Measurements from ENCODE around the gene ACTR10.
A peak's percentile ranks its signal among the peaks of the same experiment; 100 is the strongest.
"Not testable (repeated sequence)": the region's sequence is repeated elsewhere in the genome, so short reads cannot be mapped to it uniquely, and the experiment has no call there.

The ACTR10 gene

GRCh38 chr14:58216544-58216943, 16.6 kb downstream of the ACTR10 start:
- DNase-seq (ENCODE audit: low read depth, low spot score), result peak; percentile 70

- no peak for DNase-seq (ENCODE audit: low read depth, low spot score)
Measured at GRCh38 chr14:58227096-58227819, 27.3 kb downstream of the ACTR10 start.

GRCh38 chr14:58238252-58239243, 38.6 kb downstream of the ACTR10 start:
- no peak for DNase-seq (ENCODE audit: low read depth, low spot score)

- DNase-seq (ENCODE audit: low read depth, low spot score), result peak; percentile 75
Measured at GRCh38 chr14:58239244-58240195, 39.6 kb downstream of the ACTR10 start.

- peak; percentile 42 for DNase-seq (ENCODE audit: low read depth, low spot score)
Measured at GRCh38 chr14:58243790-58244555, 44.0 kb downstream of the ACTR10 start.

GRCh38 chr14:58244556-58245387, 44.8 kb downstream of the ACTR10 start, which contains the start of gene PSMA3:
TSS of gene PSMA3 (plus strand) at chr14:58244843. CDS start at chr14:58244921, 78 bp downstream.
- peak; percentile 99 for DNase-seq (ENCODE audit: low read depth, low spot score)

- DNase-seq (ENCODE audit: low read depth, low spot score), result no peak
Measured at GRCh38 chr14:58245562-58245961, 45.6 kb downstream of the ACTR10 start.

GRCh38 chr14:58249611-58250010, 49.7 kb downstream of the ACTR10 start:
- no peak for DNase-seq (ENCODE audit: low read depth, low spot score)

- DNase-seq (ENCODE audit: low read depth, low spot score), result no peak
Measured at GRCh38 chr14:58258156-58258555, 58.2 kb downstream of the ACTR10 start.

GRCh38 chr14:58262005-58262404, 62.1 kb downstream of the ACTR10 start:
- not testable (repeated sequence) for DNase-seq (ENCODE audit: low read depth, low spot score)

- DNase-seq (ENCODE audit: low read depth, low spot score), result no peak
Measured at GRCh38 chr14:58265401-58265800, 65.5 kb downstream of the ACTR10 start.

GRCh38 chr14:58270628-58271027, 70.7 kb downstream of the ACTR10 start:
- DNase-seq (ENCODE audit: low read depth, low spot score), result no peak

- peak; percentile 50 for DNase-seq (ENCODE audit: low read depth, low spot score)
Measured at GRCh38 chr14:58272588-58273372, 72.8 kb downstream of the ACTR10 start.

- no peak for DNase-seq (ENCODE audit: low read depth, low spot score)
Measured at GRCh38 chr14:58274881-58275280, 74.9 kb downstream of the ACTR10 start.

- DNase-seq (ENCODE audit: low read depth, low spot score), result no peak
Measured at GRCh38 chr14:58275527-58276190, 75.7 kb downstream of the ACTR10 start.

- no peak for DNase-seq (ENCODE audit: low read depth, low spot score)
Measured at GRCh38 chr14:58276208-58276607, 76.3 kb downstream of the ACTR10 start.

- DNase-seq (ENCODE audit: low read depth, low spot score), result no peak
Measured at GRCh38 chr14:58278177-58278576, 78.2 kb downstream of the ACTR10 start.

Measured in astrocyte of the hippocampus (primary cell).